ENCODE results near the gene BIRC5. TPM values are rescaled to one million over a fixed set of nuclear protein-coding genes. Genes with fewer than 3 reads are reported as not detected.
A peak's percentile ranks its signal among the peaks of the same experiment; 100 is the strongest.

BIRC5 gene
- 123 and 134 TPM in 2 replicates for total RNA-seq
- long read RNA-seq, transcript BIRC5-203 (3 exons, 2,446 nt): minor isoform, 58 of 995 reads
- long read RNA-seq, transcript BIRC5-202 (4 exons, 2,630 nt): major isoform, 843 of 995 reads
- long read RNA-seq, transcript BIRC5-201 (5 exons, 2,711 nt): minor isoform, 57 of 995 reads
- long read RNA-seq, partial matches to known transcripts: 16 of 995 reads
- long read RNA-seq, other reads (novel, unspliced or antisense): 16 of 995 reads

- Mint-ChIP-seq H3K27ac (ENCODE audit: unreplicated experiment) (peak within 1 kb of the TSS; percentile 98), H3K4me3 (peak within 1 kb of the TSS; percentile 98)
- TF ChIP-seq CTCF (conservative IDR thresholded peaks at IDR 0.05): no peak
Observed at GRCh38 chr17:78214016-78214705, at the start of gene BIRC5. TSS of gene BIRC5 (plus strand) at chr17:78214253. CDS start at chr17:78214317, 64 bp downstream.

GRCh38 chr17:78164748-78165607 is 49.1 kb upstream of the BIRC5 start:
- no peaks in the 10 kb centered on the region for H3K4me1 Mint-ChIP-seq
- H3K27ac Mint-ChIP-seq (ENCODE audit: unreplicated experiment): no peak overlapping the region

More at GRCh38 chr17:78214016-78214705, at the start of gene BIRC5:
- Mint-ChIP-seq H3K36me3 (ENCODE audit: low read depth) (peaks cover 9% of the 10 kb centered on the region), H3K9me3 (no peaks in the 10 kb centered on the region), H3K4me1 (peaks cover 17% of the 10 kb centered on the region), H3K27me3 (ENCODE audit: low read depth) (no peaks in the 10 kb centered on the region)
- peak; percentile 91 for DNase-seq (ENCODE audit: low read depth, low spot score)

DNA sequence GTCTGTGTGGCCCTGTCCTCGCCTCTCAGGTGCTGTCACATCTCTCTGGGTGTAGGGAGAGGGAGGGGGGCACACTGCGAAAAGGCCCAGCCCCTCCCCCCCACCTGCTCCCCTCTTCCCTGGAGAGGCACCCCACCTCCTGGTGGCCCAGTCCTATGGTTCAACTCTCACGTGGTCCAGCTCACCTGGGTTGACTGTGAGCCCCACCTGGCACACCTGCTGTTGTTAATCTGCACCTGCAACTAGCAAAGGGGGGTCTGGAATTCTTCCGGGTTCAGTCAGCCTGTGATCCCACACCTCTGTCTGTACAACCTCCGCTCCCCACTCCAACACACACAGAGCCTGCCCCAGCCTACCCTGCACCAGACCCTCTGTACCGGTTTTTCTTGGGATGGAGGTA is 47.6 kb upstream of the BIRC5 start:
- no peak for TF ChIP-seq CTCF (conservative IDR thresholded peaks at IDR 0.05)
- H3K27me3 Mint-ChIP-seq (ENCODE audit: low read depth): no peaks in the 10 kb centered on the region
- peak overlapping the region; percentile 34 for H3K4me3 Mint-ChIP-seq

More at GRCh38 chr17:78164748-78165607, 49.1 kb upstream of the BIRC5 start:
- Mint-ChIP-seq H3K36me3 (ENCODE audit: low read depth) (no peaks in the 10 kb centered on the region), H3K27me3 (ENCODE audit: low read depth) (no peaks in the 10 kb centered on the region), H3K4me3 (no peak overlapping the region), H3K9me3 (no peaks in the 10 kb centered on the region)
- no peak for DNase-seq (ENCODE audit: low read depth, low spot score)
- no peak for TF ChIP-seq CTCF (conservative IDR thresholded peaks at IDR 0.05)

DNA sequence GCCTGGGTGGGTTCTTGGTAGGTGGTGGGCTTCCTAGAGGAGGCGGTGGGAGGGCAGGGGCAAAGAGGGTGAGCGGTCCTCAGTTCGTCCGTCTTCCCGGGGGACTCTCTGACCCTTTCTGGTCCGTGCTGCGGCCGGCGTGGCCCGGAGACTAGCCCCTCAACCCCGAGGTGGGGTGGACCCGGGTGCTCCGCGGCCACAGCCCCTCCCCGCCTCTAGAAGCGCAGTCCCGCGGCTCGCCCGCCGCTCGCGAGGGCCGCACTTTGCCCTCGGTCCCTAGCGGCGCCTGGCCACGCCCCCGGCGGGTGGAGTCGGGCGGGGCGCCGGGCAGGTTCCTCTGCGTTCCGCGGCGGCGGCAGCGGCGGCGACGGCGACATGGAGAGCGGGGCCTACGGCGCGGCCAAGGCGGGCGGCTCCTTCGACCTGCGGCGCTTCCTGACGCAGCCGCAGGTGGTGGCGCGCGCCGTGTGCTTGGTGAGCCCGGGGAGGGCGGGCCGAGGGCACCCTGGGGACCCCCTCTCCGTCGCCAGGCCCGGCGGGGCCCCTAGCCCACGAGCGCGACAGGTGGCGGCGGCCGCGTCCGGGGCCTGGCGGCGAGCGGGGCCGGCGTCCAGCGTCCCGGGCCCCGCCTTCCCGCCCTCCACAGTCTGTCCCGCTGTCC is 45.7 kb upstream of the BIRC5 start, which contains the start of gene SYNGR2:
SYNGR2 (plus strand) TSS at position 340 of the 661 bp plus-strand sequence; CDS start at position 376, 36 bp downstream.
- no peak for TF ChIP-seq CTCF (conservative IDR thresholded peaks at IDR 0.05)
- DNase-seq (ENCODE audit: low read depth, low spot score): peak; percentile 78
- Mint-ChIP-seq H3K4me3 (peak within 1 kb of the TSS; percentile 86), H3K27ac (ENCODE audit: unreplicated experiment) (no peak within 1 kb of the TSS), H3K36me3 (ENCODE audit: low read depth) (no peaks in the 10 kb centered on the region), H3K4me1 (peaks cover 11% of the 10 kb centered on the region), H3K9me3 (no peaks in the 10 kb centered on the region), H3K27me3 (ENCODE audit: low read depth) (no peaks in the 10 kb centered on the region)

More for the DNA sequence above, 47.6 kb upstream of the BIRC5 start:
- H3K36me3 Mint-ChIP-seq (ENCODE audit: low read depth): no peaks in the 10 kb centered on the region
- DNase-seq (ENCODE audit: low read depth, low spot score): no peak
- no peak overlapping the region for H3K27ac Mint-ChIP-seq (ENCODE audit: unreplicated experiment)
- no peaks in the 10 kb centered on the region for H3K4me1 Mint-ChIP-seq
- no peaks in the 10 kb centered on the region for H3K9me3 Mint-ChIP-seq
